ENCODE data around the gene PRR5.

GRCh38 chr22:44786136-44786535 lies 84.1 kb downstream of the PRR5 start:
- TF ChIP-seq, protein P1, sequence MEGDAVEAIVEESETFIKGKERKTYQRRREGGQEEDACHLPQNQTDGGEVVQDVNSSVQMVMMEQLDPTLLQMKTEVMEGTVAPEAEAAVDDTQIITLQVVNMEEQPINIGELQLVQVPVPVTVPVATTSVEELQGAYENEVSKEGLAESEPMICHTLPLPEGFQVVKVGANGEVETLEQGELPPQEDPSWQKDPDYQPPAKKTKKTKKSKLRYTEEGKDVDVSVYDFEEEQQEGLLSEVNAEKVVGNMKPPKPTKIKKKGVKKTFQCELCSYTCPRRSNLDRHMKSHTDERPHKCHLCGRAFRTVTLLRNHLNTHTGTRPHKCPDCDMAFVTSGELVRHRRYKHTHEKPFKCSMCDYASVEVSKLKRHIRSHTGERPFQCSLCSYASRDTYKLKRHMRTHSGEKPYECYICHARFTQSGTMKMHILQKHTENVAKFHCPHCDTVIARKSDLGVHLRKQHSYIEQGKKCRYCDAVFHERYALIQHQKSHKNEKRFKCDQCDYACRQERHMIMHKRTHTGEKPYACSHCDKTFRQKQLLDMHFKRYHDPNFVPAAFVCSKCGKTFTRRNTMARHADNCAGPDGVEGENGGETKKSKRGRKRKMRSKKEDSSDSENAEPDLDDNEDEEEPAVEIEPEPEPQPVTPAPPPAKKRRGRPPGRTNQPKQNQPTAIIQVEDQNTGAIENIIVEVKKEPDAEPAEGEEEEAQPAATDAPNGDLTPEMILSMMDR (IDR thresholded peaks at IDR 0.05) = no peak
- TF ChIP-seq RAD21 (IDR thresholded peaks at IDR 0.05; ENCODE audit: low read length) = no peak
- TF ChIP-seq, protein P2, sequence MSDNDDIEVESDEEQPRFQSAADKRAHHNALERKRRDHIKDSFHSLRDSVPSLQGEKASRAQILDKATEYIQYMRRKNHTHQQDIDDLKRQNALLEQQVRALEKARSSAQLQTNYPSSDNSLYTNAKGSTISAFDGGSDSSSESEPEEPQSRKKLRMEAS (IDR thresholded peaks at IDR 0.05; ENCODE audit: low read depth) = no peak
- TF ChIP-seq SMC3 (IDR thresholded peaks at IDR 0.05; ENCODE audit: low read depth, low read length) = no peak
- no peak for TF ChIP-seq RXRA (IDR thresholded peaks at IDR 0.05; ENCODE audit: borderline replicate concordance, low read depth)
- TF ChIP-seq RFX5 (IDR thresholded peaks at IDR 0.05; ENCODE audit: low read length) = no peak
- TF ChIP-seq EZH2phosphoT487 (IDR thresholded peaks at IDR 0.05; ENCODE audit: borderline replicate concordance, low read depth) = no peak
- no peak for TF ChIP-seq EP300 (IDR thresholded peaks at IDR 0.05; ENCODE audit: borderline replicate concordance in 1 of 2, low read depth in 1 of 2, low read length in 1 of 2)
- no peak for TF ChIP-seq NRF1 (IDR thresholded peaks at IDR 0.05; ENCODE audit: low read depth, low read length)
- TF ChIP-seq, protein P3, sequence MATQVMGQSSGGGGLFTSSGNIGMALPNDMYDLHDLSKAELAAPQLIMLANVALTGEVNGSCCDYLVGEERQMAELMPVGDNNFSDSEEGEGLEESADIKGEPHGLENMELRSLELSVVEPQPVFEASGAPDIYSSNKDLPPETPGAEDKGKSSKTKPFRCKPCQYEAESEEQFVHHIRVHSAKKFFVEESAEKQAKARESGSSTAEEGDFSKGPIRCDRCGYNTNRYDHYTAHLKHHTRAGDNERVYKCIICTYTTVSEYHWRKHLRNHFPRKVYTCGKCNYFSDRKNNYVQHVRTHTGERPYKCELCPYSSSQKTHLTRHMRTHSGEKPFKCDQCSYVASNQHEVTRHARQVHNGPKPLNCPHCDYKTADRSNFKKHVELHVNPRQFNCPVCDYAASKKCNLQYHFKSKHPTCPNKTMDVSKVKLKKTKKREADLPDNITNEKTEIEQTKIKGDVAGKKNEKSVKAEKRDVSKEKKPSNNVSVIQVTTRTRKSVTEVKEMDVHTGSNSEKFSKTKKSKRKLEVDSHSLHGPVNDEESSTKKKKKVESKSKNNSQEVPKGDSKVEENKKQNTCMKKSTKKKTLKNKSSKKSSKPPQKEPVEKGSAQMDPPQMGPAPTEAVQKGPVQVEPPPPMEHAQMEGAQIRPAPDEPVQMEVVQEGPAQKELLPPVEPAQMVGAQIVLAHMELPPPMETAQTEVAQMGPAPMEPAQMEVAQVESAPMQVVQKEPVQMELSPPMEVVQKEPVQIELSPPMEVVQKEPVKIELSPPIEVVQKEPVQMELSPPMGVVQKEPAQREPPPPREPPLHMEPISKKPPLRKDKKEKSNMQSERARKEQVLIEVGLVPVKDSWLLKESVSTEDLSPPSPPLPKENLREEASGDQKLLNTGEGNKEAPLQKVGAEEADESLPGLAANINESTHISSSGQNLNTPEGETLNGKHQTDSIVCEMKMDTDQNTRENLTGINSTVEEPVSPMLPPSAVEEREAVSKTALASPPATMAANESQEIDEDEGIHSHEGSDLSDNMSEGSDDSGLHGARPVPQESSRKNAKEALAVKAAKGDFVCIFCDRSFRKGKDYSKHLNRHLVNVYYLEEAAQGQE (IDR thresholded peaks at IDR 0.05; ENCODE audit: low read depth, low read length) = no peak
- TF ChIP-seq TEAD4 (IDR thresholded peaks at IDR 0.05; ENCODE audit: borderline replicate concordance, insufficient read depth) = no peak
- no peak for TF ChIP-seq MEF2A (IDR thresholded peaks at IDR 0.05; ENCODE audit: borderline replicate concordance, low read depth)
- no peak for TF ChIP-seq FOXM1 (IDR thresholded peaks at IDR 0.05; ENCODE audit: low read depth)
